PC-9 (cell line): ENCODE results near the gene ACTR3C. TPM values are rescaled to one million over a fixed set of nuclear protein-coding genes. Genes with fewer than 3 reads are reported as not detected.

Experiments used
- BruUV-seq: library from RNA; stranded (reverse); fragments of 400-500 nt; replicated peaks from 2 replicates; lab custom pipeline; 2021; lab: Mats Ljungman, UMichigan
- CTCF ChIA-PET: fragments of 300-600 bp; sonication (Branson Sonifier 250); formaldehyde crosslinking; loops from one replicate; lab custom pipeline; 2022; ENCODE audit warnings: antibody characterized with exemption; lab: Charles Lee
- POLR2A ChIA-PET: fragments of 300-600 bp; sonication (Branson Sonifier 250); formaldehyde crosslinking; loops from one replicate; lab custom pipeline; 2022; ENCODE audit warnings: antibody characterized with exemption; ENCODE audit not compliant: unreplicated experiment; lab: Charles Lee
- DNase-seq, 2 experiments: peaks; one replicate each; pipeline versions ENCODE4 v3.0.0 to v3.0.0-alpha.2; 2015 to 2022; ENCODE audit warnings: mixed read lengths in 1 of 2
- H2AFZ ChIP-seq: fragments of 200-600 bp; sonication (generic); 2 replicates; pipeline ENCODE4 v1.8.1; 2017; ENCODE audit warnings: antibody characterized with exemption
- H3F3A ChIP-seq: fragments of 200-600 bp; sonication (generic); 2 replicates; pipeline ENCODE4 v1.8.1; 2017; ENCODE audit warnings: antibody characterized with exemption, mild to moderate bottlenecking, low read depth; ENCODE audit not compliant: insufficient read depth
- H3K27ac ChIP-seq: fragments of 200-600 bp; sonication (generic); 2 replicates; pipeline ENCODE4 v1.6.1; 2016; ENCODE audit warnings: mixed run types
- H3K27me3 ChIP-seq: fragments of 200-600 bp; sonication (generic); 2 replicates; pipeline ENCODE4 v1.6.1; 2016; ENCODE audit warnings: low read depth, mixed run types; ENCODE audit not compliant: insufficient read depth
- H3K36me3 ChIP-seq: fragments of 200-600 bp; sonication (generic); 2 replicates; pipeline ENCODE4 v1.6.1; 2016; ENCODE audit warnings: low read depth, mixed run types
- H3K4me1 ChIP-seq: fragments of 200-600 bp; sonication (generic); replicated peaks from 2 replicates; pipeline ENCODE4 v1.6.1; 2016; ENCODE audit warnings: mixed run types; ENCODE audit not compliant: insufficient read depth
- H3K4me2 ChIP-seq: fragments of 200-600 bp; sonication (generic); 2 replicates; pipeline ENCODE4 v1.6.1; 2017; ENCODE audit warnings: mixed run types
- H3K4me3 ChIP-seq: fragments of 200-600 bp; sonication (generic); 2 replicates; pipeline ENCODE4 v1.6.1; 2016; ENCODE audit warnings: mixed run types
- H3K79me2 ChIP-seq: fragments of 200-600 bp; sonication (generic); 2 replicates; pipeline ENCODE4 v1.6.1; 2017; ENCODE audit warnings: low read depth, mixed run types
- H3K9me2 ChIP-seq: fragments of 200-600 bp; sonication (generic); 2 replicates; pipeline ENCODE4 v1.8.1; 2017; ENCODE audit warnings: mild to moderate bottlenecking; ENCODE audit not compliant: insufficient read depth
- H3K9me3 ChIP-seq: fragments of 200-600 bp; sonication (generic); 2 replicates; pipeline ENCODE4 v1.8.1; 2016; ENCODE audit warnings: low read depth; ENCODE audit not compliant: insufficient read depth
- H4K20me1 ChIP-seq: fragments of 200-600 bp; sonication (generic); 2 replicates; pipeline ENCODE4 v1.8.1; 2017; ENCODE audit not compliant: insufficient read depth
- CTCF ChIP-seq: fragments of 200-600 bp; sonication (generic); conservative IDR thresholded peaks from 2 replicates; pipeline ENCODE4 v1.6.1; 2017; ENCODE audit warnings: mixed run types, antibody characterized with exemption, mild to moderate bottlenecking, moderate library complexity
- EZH2 ChIP-seq: fragments of 200-600 bp; sonication (generic); IDR thresholded peaks from 2 replicates; pipeline ENCODE4 v1.8.0; 2017; ENCODE audit warnings: antibody characterized with exemption, low read depth
- intact Hi-C: fragments of 100-400 bp; cut with micrococcal nuclease; formaldehyde crosslinking; loops from one replicate; pipeline ENCODE4 v1.10.0; 2022; ENCODE audit not compliant: unreplicated experiment
- total RNA-seq: library from RNA; stranded (reverse); gene quantifications from 2 replicates; pipeline ENCODE4 v1.2.3, GENCODE V29; 2021

Gene ACTR3C
- total RNA-seq, 1 experiment from 2014 or later: 34.5 TPM

GRCh38 chr7:150344299-150344698, 21.0 kb upstream of the ACTR3C start:
- POLR2A ChIA-PET: interaction anchor here (0.6 kb wide), 1 partner anchor 22 kb away, joined by 7 read pairs; no protein-coding TSS in a partner anchor
- no peak for DNase-seq

DNA sequence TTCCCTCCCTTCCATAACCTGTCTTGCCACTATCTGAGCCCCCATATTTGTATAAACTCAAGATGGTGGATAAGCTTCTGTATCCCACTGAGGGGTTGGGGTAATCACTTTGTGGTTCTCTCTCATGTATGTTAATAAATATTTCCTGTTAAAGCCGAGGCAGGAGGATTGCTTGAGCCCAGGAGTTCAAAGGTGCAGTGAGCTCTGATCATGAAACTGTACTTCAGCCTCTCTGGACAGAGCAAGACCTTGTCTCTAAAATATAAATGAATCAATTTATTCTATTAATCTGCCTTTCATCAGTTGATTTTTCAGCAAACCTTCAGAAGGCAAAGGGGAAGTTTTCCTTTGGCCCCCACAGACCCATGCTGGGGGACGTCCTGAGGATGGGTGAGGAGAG, 19.9 kb upstream of the ACTR3C start:
- H3K9me3 ChIP-seq: peaks cover 4% of the 10 kb centered on the region; the same call in 1 of the 2 replicates
- H3K4me2 ChIP-seq: no peak overlapping the region
- H3K9me2 ChIP-seq: no peaks in the 10 kb centered on the region
- TF ChIP-seq CTCF: no peak
- no peak for TF ChIP-seq EZH2
- H3K27ac ChIP-seq: no peak overlapping the region
- intact Hi-C loops: no loop called here
- H3K27me3 ChIP-seq: no peaks in the 10 kb centered on the region
- DNase-seq: peak in 1 of 2 experiments; percentile 15
- ChIA-PET CTCF (no interaction called here), POLR2A (no interaction called here)
- no peaks in the 10 kb centered on the region for H3K79me2 ChIP-seq
- H3K36me3 ChIP-seq: no peaks in the 10 kb centered on the region
- no peaks in the 10 kb centered on the region for H3K4me1 ChIP-seq
- H4K20me1 ChIP-seq: no peaks in the 10 kb centered on the region
- H2AFZ ChIP-seq: no peak overlapping the region
- no TSS peak for BruUV-seq
- H3K4me3 ChIP-seq: no peak overlapping the region
- no peaks in the 10 kb centered on the region for H3F3A ChIP-seq

More at GRCh38 chr7:150344299-150344698, 21.0 kb upstream of the ACTR3C start:
- H4K20me1 ChIP-seq: no peaks in the 10 kb centered on the region
- H3K4me1 ChIP-seq: no peaks in the 10 kb centered on the region
- no peak overlapping the region for H3K4me2 ChIP-seq
- intact Hi-C loops: no loop called here
- H3F3A ChIP-seq: no peaks in the 10 kb centered on the region
- H3K4me3 ChIP-seq: no peak overlapping the region
- BruUV-seq: no TSS peak
- TF ChIP-seq EZH2 (no peak), CTCF (no peak)
- H3K9me2 ChIP-seq: no peaks in the 10 kb centered on the region
- no peaks in the 10 kb centered on the region for H3K36me3 ChIP-seq
- CTCF ChIA-PET: interaction anchor here (0.5 kb wide), 1 partner anchor 12 kb away, joined by 6 read pairs; no protein-coding TSS in a partner anchor
- no peak overlapping the region for H2AFZ ChIP-seq
- H3K27ac ChIP-seq: no peak overlapping the region
- peaks cover 4% of the 10 kb centered on the region; the same call in 1 of the 2 replicates for H3K9me3 ChIP-seq
- H3K79me2 ChIP-seq: no peaks in the 10 kb centered on the region
- no peaks in the 10 kb centered on the region for H3K27me3 ChIP-seq

DNA sequence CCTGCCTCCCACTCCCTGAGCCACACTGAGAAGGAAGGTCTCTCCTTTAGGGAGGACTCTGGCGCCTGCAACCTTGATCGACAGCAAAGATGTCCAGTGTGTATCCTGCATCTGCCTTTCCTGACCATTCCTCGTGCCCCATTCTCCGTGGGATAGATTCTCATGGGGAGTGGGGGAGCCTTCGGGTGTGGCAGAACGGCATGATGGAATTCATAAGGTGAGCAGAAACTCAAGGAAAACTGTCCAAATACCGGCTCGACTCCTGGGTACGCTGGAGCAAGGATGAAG, 18.7 kb upstream of the ACTR3C start:
- Histone ChIP-seq H3K36me3 (no peaks in the 10 kb centered on the region), H3K27ac (no peak overlapping the region), H3K79me2 (no peaks in the 10 kb centered on the region), H3K4me2 (no peak overlapping the region), H3K9me3 (peaks cover 4% of the 10 kb centered on the region; the same call in 1 of the 2 replicates), H3K9me2 (no peaks in the 10 kb centered on the region), H2AFZ (no peak overlapping the region), H3K4me1 (no peaks in the 10 kb centered on the region), H3K27me3 (no peaks in the 10 kb centered on the region), H3F3A (0 out of 2 replicates have a peak, but pooled peaks cover 4% of the 10 kb centered on the region), H4K20me1 (no peaks in the 10 kb centered on the region; the same call in 1 of the 2 replicates), H3K4me3 (no peak overlapping the region)
- ChIA-PET CTCF (no interaction called here), POLR2A (no interaction called here)
- DNase-seq: no peak
- no peak for TF ChIP-seq EZH2
- no peak for TF ChIP-seq CTCF
- BruUV-seq: no TSS peak
- intact Hi-C loops: no loop called here
